Small intestine (tissue), 7 donors: ENCODE results near the gene ADPRM. TPM values are rescaled to one million over a fixed set of nuclear protein-coding genes. Genes with fewer than 3 reads are reported as not detected.

Experiments used
- DNase-seq, 2 donors: peaks; one replicate each; pipeline versions ENCODE4 v3.0.0 to v3.0.0-alpha.2; 2013
- FAIRE-seq: peaks from 2 replicates; lab custom pipeline; 2012; peaks lifted over from hg19 to GRCh38; lab: Jason Lieb, UNC
- H3K27ac ChIP-seq, 3 donors: one replicate each; pipeline ENCODE4 v1.5.1; 2013; ENCODE audit warnings: low read length in 2 of 3, mild to moderate bottlenecking in 2 of 3, control low read depth in 1 of 3, inconsistent platforms in 1 of 3, low read depth in 1 of 3, moderate library complexity in 1 of 3
- H3K27me3 ChIP-seq, 3 donors: one replicate each; pipeline ENCODE4 v1.6.1; 2013; ENCODE audit warnings: low read length in 3 of 3, inconsistent platforms in 1 of 3; ENCODE audit not compliant: control insufficient read depth in 3 of 3, insufficient read depth in 3 of 3
- H3K36me3 ChIP-seq, 3 donors: one replicate each; pipeline ENCODE4 v1.6.1; 2013; ENCODE audit warnings: low read length in 3 of 3, inconsistent platforms in 1 of 3, low read depth in 1 of 3, mild to moderate bottlenecking in 1 of 3, moderate library complexity in 1 of 3; ENCODE audit not compliant: control insufficient read depth in 3 of 3, insufficient read depth in 2 of 3
- H3K4me1 ChIP-seq, 3 donors: one replicate each; pipeline ENCODE4 v1.6.1; 2013; ENCODE audit warnings: low read length in 2 of 3, inconsistent platforms in 1 of 3, low read depth in 1 of 3, mild to moderate bottlenecking in 1 of 3, moderate library complexity in 1 of 3; ENCODE audit not compliant: control insufficient read depth in 3 of 3, insufficient read depth in 2 of 3
- H3K4me3 ChIP-seq, 3 donors: one replicate each; pipeline ENCODE4 v1.5.1; 2013; ENCODE audit warnings: low read length in 3 of 3, control low read depth in 1 of 3, inconsistent platforms in 1 of 3, low read depth in 1 of 3, mild to moderate bottlenecking in 1 of 3, moderate library complexity in 1 of 3
- H3K9me3 ChIP-seq, 2 donors: one replicate each; pipeline ENCODE4 v1.6.1; 2013; ENCODE audit warnings: low read depth in 1 of 2, low read length in 1 of 2; ENCODE audit not compliant: control insufficient read depth in 2 of 2, insufficient read depth in 1 of 2
- WGBS, 3 donors: extraction: QIAGEN DNeasy Blood & Tissue Kit; methylation state at CpG; one replicate each; pipeline ENCODE4 v1.1.7; 2013; 5-methylcytosine and 5-hydroxymethylcytosine counted together
- polyA plus RNA-seq, 4 donors: library from polyadenylated mRNA; stranded (reverse) in 3 of 4; unstranded in 1 of 4; fragments of 200-250 nt in 3 of 4; fragments of 120-200 nt in 1 of 4; gene quantifications; one replicate each; pipeline versions ENCODE4 v1.2.1 to v1.2.3, GENCODE V29; 2013
- donor health status: healthy with polysubstance abuse.
- donor health status: control.
- donor health status: control.
- donor health status: Bipolar disorder and iron deficiency.
- donor health status: healthy.

Gene ADPRM
- polyA plus RNA-seq, 4 donors, result 7.2 to 21.8 (median 16.1) TPM

GRCh38 chr17:10657148-10657547 lies 40.2 kb upstream of the ADPRM start, which contains the start of gene MYH3:
TSS of gene MYH3 (minus strand) at chr17:10657309. CDS start at chr17:10655064, 2,245 bp downstream.
- WGBS, 3 donors, result 83 to 92% (median 85%) methylated on average over 15 of the region's 15 CpGs

GRCh38 chr17:10657879-10658278 lies 39.5 kb upstream of the ADPRM start:
- H3K9me3 ChIP-seq, result no peaks in the 10 kb centered on the region
- no peaks in the 10 kb centered on the region for H3K4me1 ChIP-seq
- no peak overlapping the region for H3K27ac ChIP-seq
- H3K27me3 ChIP-seq, result no peaks in the 10 kb centered on the region
- H3K4me3 ChIP-seq, result no peak overlapping the region
- no peaks in the 10 kb centered on the region for H3K36me3 ChIP-seq
- WGBS, 3 donors, result 84 to 87% (median 85%) methylated on average over 10 of the region's 10 CpGs
- DNase-seq, result no peak
- no peak for FAIRE-seq

More at GRCh38 chr17:10657148-10657547, 40.2 kb upstream of the ADPRM start, which contains the start of gene MYH3:
- DNase-seq (no peak), FAIRE-seq (no peak)
- Histone ChIP-seq H3K4me3 (no peak within 1 kb of the TSS), H3K9me3 (no peaks in the 10 kb centered on the region), H3K36me3 (no peaks in the 10 kb centered on the region), H3K4me1 (no peaks in the 10 kb centered on the region), H3K27me3 (no peaks in the 10 kb centered on the region), H3K27ac (no peak within 1 kb of the TSS)

GRCh38 chr17:10661437-10661836 lies 36.0 kb upstream of the ADPRM start:
- Histone ChIP-seq H3K4me3 (no peak overlapping the region), H3K27ac (no peak overlapping the region), H3K36me3 (no peaks in the 10 kb centered on the region), H3K27me3 (no peaks in the 10 kb centered on the region), H3K9me3 (no peaks in the 10 kb centered on the region), H3K4me1 (no peaks in the 10 kb centered on the region)
- DNase-seq (no peak), FAIRE-seq (no peak)
- WGBS, 3 donors, result 90 to 98% (median 97%) methylated on average over 10 of the region's 10 CpGs

GRCh38 chr17:10663231-10663630 lies 34.2 kb upstream of the ADPRM start:
- no peak for FAIRE-seq
- 87 to 96% (median 89%) methylated on average over 6 of the region's 6 CpGs for WGBS, 3 donors

GRCh38 chr17:10664571-10664970 lies 32.8 kb upstream of the ADPRM start:
- H3K4me3 ChIP-seq, result no peak overlapping the region
- FAIRE-seq, result no peak
- no peaks in the 10 kb centered on the region for H3K4me1 ChIP-seq
- H3K9me3 ChIP-seq, result no peaks in the 10 kb centered on the region
- 92 to 97% (median 94%) methylated on average over 9 of the region's 9 CpGs for WGBS, 3 donors
- H3K27ac ChIP-seq, result no peak overlapping the region
- H3K27me3 ChIP-seq, result no peaks in the 10 kb centered on the region
- H3K36me3 ChIP-seq, result no peaks in the 10 kb centered on the region
- no peak for DNase-seq

More at GRCh38 chr17:10663231-10663630, 34.2 kb upstream of the ADPRM start:
- H3K27ac ChIP-seq, result no peak overlapping the region
- no peaks in the 10 kb centered on the region for H3K9me3 ChIP-seq
- no peak for DNase-seq
- no peaks in the 10 kb centered on the region for H3K27me3 ChIP-seq
- no peaks in the 10 kb centered on the region for H3K4me1 ChIP-seq
- no peaks in the 10 kb centered on the region for H3K36me3 ChIP-seq
- no peak overlapping the region for H3K4me3 ChIP-seq

GRCh38 chr17:10666906-10667305 lies 30.5 kb upstream of the ADPRM start:
- DNase-seq (no peak), FAIRE-seq (no peak)
- Histone ChIP-seq H3K27ac (no peak overlapping the region), H3K4me3 (no peak overlapping the region), H3K27me3 (no peaks in the 10 kb centered on the region), H3K4me1 (no peaks in the 10 kb centered on the region), H3K9me3 (no peaks in the 10 kb centered on the region), H3K36me3 (no peaks in the 10 kb centered on the region)
- WGBS, 3 donors, result 87 to 94% (median 89%) methylated on average over 5 of the region's 5 CpGs

- DNase-seq (no peak), FAIRE-seq (no peak)
- 61 to 77% (median 71%) methylated on average over 1 of the region's 1 CpG for WGBS, 3 donors
- H3K4me3 ChIP-seq, result no peak overlapping the region
- H3K27me3 ChIP-seq, result no peaks in the 10 kb centered on the region
- H3K4me1 ChIP-seq, result no peaks in the 10 kb centered on the region
- no peak overlapping the region for H3K27ac ChIP-seq
- no peaks in the 10 kb centered on the region for H3K9me3 ChIP-seq
- no peaks in the 10 kb centered on the region for H3K36me3 ChIP-seq
Measured at GRCh38 chr17:10668775-10669174, 28.6 kb upstream of the ADPRM start.

GRCh38 chr17:10673312-10673711 lies 24.1 kb upstream of the ADPRM start:
- H3K4me3 ChIP-seq, result no peak overlapping the region
- no peaks in the 10 kb centered on the region for H3K9me3 ChIP-seq
- H3K27ac ChIP-seq, result no peak overlapping the region
- DNase-seq, result no peak
- FAIRE-seq, result no peak
- WGBS, 3 donors, result 94 to 96% (median 96%) methylated on average over 12 of the region's 12 CpGs
- peaks cover 3 to 18% (median 5%) of the 10 kb centered on the region in 3 donors for H3K36me3 ChIP-seq
- H3K27me3 ChIP-seq, result no peaks in the 10 kb centered on the region
- H3K4me1 ChIP-seq, result no peaks in the 10 kb centered on the region

GRCh38 chr17:10674704-10675103 lies 22.7 kb upstream of the ADPRM start:
- no peaks in the 10 kb centered on the region for H3K9me3 ChIP-seq
- no peak overlapping the region for H3K27ac ChIP-seq
- no peak for DNase-seq
- H3K4me3 ChIP-seq, result no peak overlapping the region
- H3K36me3 ChIP-seq, result peaks cover 3 to 21% (median 5%) of the 10 kb centered on the region in 3 donors
- H3K27me3 ChIP-seq, result no peaks in the 10 kb centered on the region
- H3K4me1 ChIP-seq, result no peaks in the 10 kb centered on the region
- WGBS, 3 donors, result 96 to 100% (median 97%) methylated on average over 4 of the region's 4 CpGs
- no peak for FAIRE-seq
